WTC11 (cell line): ENCODE measurements around the gene B3GAT1. TPM values are rescaled to one million over a fixed set of nuclear protein-coding genes. Genes with fewer than 3 reads are reported as not detected.

Experiments used
- ATAC-seq: fragments of 200-7000 bp; cut with Tn5 transposase; 2 replicates; pipeline ENCODE4 v1.10.0; 2021; ENCODE audit warnings: mild to moderate bottlenecking, moderate library complexity
- CTCF ChIA-PET: fragments of 300-600 bp; sonication (Branson Sonifier 250); formaldehyde crosslinking; loops from one replicate; lab custom pipeline; 2021; ENCODE audit warnings: antibody characterized with exemption; lab: Charles Lee
- POLR2A ChIA-PET: fragments of 350-600 bp; sonication (Branson Sonifier 250); formaldehyde crosslinking; loops from one replicate; lab custom pipeline; 2021; ENCODE audit warnings: antibody characterized with exemption; lab: Charles Lee
- DNase-seq: peaks from one replicate; pipeline ENCODE4 v3.0.0; 2021; ENCODE audit warnings: low spot score
- H3K27ac Mint-ChIP-seq: 2 replicates; pipeline ENCODE4 v1.8.0; 2021; ENCODE audit warnings: mixed read lengths
- H3K27me3 Mint-ChIP-seq: 2 replicates; pipeline ENCODE4 v1.8.0; 2021; ENCODE audit warnings: low read depth, mild to moderate bottlenecking, moderate library complexity, mixed read lengths
- H3K36me3 Mint-ChIP-seq: 2 replicates; pipeline ENCODE4 v1.8.0; 2021; ENCODE audit warnings: mixed read lengths
- H3K4me1 Mint-ChIP-seq: 2 replicates; pipeline ENCODE4 v1.8.0; 2022; ENCODE audit warnings: mixed read lengths
- H3K4me3 Mint-ChIP-seq: 2 replicates; pipeline ENCODE4 v1.8.0; 2021; ENCODE audit warnings: mild to moderate bottlenecking, moderate library complexity, mixed read lengths
- H3K9me3 Mint-ChIP-seq: 2 replicates; pipeline ENCODE4 v1.8.0; 2021; ENCODE audit warnings: mixed read lengths
- CTCF ChIP-seq: fragments of 200-600 bp; IDR thresholded peaks from 2 replicates; pipeline ENCODE4 v1.8.0; 2022; ENCODE audit warnings: antibody characterized with exemption
- E2F5 ChIP-seq: sonication (generic); formaldehyde crosslinking; IDR thresholded peaks from 2 replicates; pipeline ENCODE4 v1.8.1; 2022; ENCODE audit warnings: mild to moderate bottlenecking, moderate library complexity, missing genetic modification reagents
- EMX1 ChIP-seq: fragments of 250-450 bp; sonication (Bioruptor Pico); IDR thresholded peaks from 2 replicates; pipeline ENCODE4 v1.8.0; 2021; ENCODE audit warnings: mild to moderate bottlenecking
- FOXJ3 ChIP-seq: sonication (generic); formaldehyde crosslinking; IDR thresholded peaks from 2 replicates; pipeline ENCODE4 v1.9.0; 2021; ENCODE audit warnings: missing genetic modification reagents, mild to moderate bottlenecking, borderline replicate concordance
- HMGA2 ChIP-seq: fragments of 250-450 bp; sonication (Bioruptor Pico); IDR thresholded peaks from 2 replicates; pipeline ENCODE4 v1.4.0; 2021; ENCODE audit warnings: mild to moderate bottlenecking, moderate library complexity
- JAZF1 ChIP-seq: fragments of 250-450 bp; sonication (Bioruptor Pico); IDR thresholded peaks from 2 replicates; pipeline ENCODE4 v1.9.0; 2021; ENCODE audit warnings: moderate library complexity, mild to moderate bottlenecking, inconsistent platforms
- NFYB ChIP-seq: sonication (generic); formaldehyde crosslinking; conservative IDR thresholded peaks from 2 replicates; pipeline ENCODE4 v1.8.0; 2022; ENCODE audit warnings: low read depth, missing genetic modification reagents
- NR1H2 ChIP-seq: sonication (generic); formaldehyde crosslinking; IDR thresholded peaks from 2 replicates; pipeline ENCODE4 v1.9.0; 2021; ENCODE audit warnings: mild to moderate bottlenecking, moderate library complexity, missing genetic modification reagents
- SMAD3 ChIP-seq: sonication (generic); formaldehyde crosslinking; IDR thresholded peaks from 2 replicates; pipeline ENCODE4 v1.8.0; 2022; ENCODE audit warnings: missing genetic modification reagents, mild to moderate bottlenecking, borderline replicate concordance
- SMAD4 ChIP-seq: sonication (generic); formaldehyde crosslinking; IDR thresholded peaks from 2 replicates; pipeline ENCODE4 v1.8.0; 2022; ENCODE audit warnings: mild to moderate bottlenecking, missing genetic modification reagents
- STAT6 ChIP-seq: sonication (generic); formaldehyde crosslinking; conservative IDR thresholded peaks from 2 replicates; pipeline ENCODE4 v1.8.1; 2023; ENCODE audit warnings: mild to moderate bottlenecking, low read depth, missing genetic modification reagents, moderate library complexity
- TEAD1 ChIP-seq: sonication (generic); formaldehyde crosslinking; IDR thresholded peaks from 2 replicates; pipeline ENCODE4 v1.8.0; 2022; ENCODE audit warnings: mild to moderate bottlenecking, missing genetic modification reagents
- TP53 ChIP-seq: sonication (generic); formaldehyde crosslinking; IDR thresholded peaks from 2 replicates; pipeline ENCODE4 v1.8.1; 2023; ENCODE audit warnings: mild to moderate bottlenecking, missing genetic modification reagents
- USF1 ChIP-seq: sonication (generic); formaldehyde crosslinking; IDR thresholded peaks from 2 replicates; pipeline ENCODE4 v1.8.0; 2022; ENCODE audit warnings: mild to moderate bottlenecking, missing genetic modification reagents
- ZNF263 ChIP-seq: sonication (generic); formaldehyde crosslinking; IDR thresholded peaks from 2 replicates; pipeline ENCODE4 v1.8.1; 2022; ENCODE audit warnings: low read depth, mild to moderate bottlenecking, moderate library complexity, missing genetic modification reagents
- ZNF416 ChIP-seq: fragments of 250-450 bp; sonication (Bioruptor Pico); IDR thresholded peaks from 2 replicates; pipeline ENCODE4 v1.9.0; 2021; ENCODE audit warnings: mild to moderate bottlenecking, inconsistent platforms
- ZNF425 ChIP-seq: fragments of 250-450 bp; sonication (Bioruptor Pico); conservative IDR thresholded peaks from 2 replicates; pipeline ENCODE4 v1.9.0; 2021; ENCODE audit warnings: mild to moderate bottlenecking
- total RNA-seq: library from RNA; stranded (reverse); gene quantifications from 3 replicates; pipeline ENCODE4 v1.2.3, GENCODE V29; 2021
- TF ChIP-seq, protein P1 (sequence below): sonication (generic); formaldehyde crosslinking; IDR thresholded peaks from 2 replicates; pipeline ENCODE4 v1.8.1; 2023; ENCODE audit warnings: mild to moderate bottlenecking, missing genetic modification reagents, moderate library complexity
- TF ChIP-seq, protein P2 (sequence below): fragments of 250-450 bp; sonication (Bioruptor Pico); IDR thresholded peaks from 2 replicates; pipeline ENCODE4 v2.1.2; 2022; ENCODE audit warnings: mild to moderate bottlenecking, moderate library complexity

Gene B3GAT1
- total RNA-seq, 1 experiment from 2014 or later = 30.0 TPM

- ChIA-PET POLR2A (no interaction called here), CTCF (no interaction called here)
- no peaks in the 10 kb centered on the region; the same call in 1 of the 2 replicates for H3K27me3 Mint-ChIP-seq
- no peak overlapping the region for H3K27ac Mint-ChIP-seq
- no peaks in the 10 kb centered on the region for H3K9me3 Mint-ChIP-seq
- H3K4me3 Mint-ChIP-seq = no peak overlapping the region
- peaks cover 5% of the 10 kb centered on the region; the same call in 1 of the 2 replicates for H3K4me1 Mint-ChIP-seq
- no peak for TF ChIP-seq SMAD4 (CRISPR knock-in tag)
- no peak for TF ChIP-seq NFYB
- no peak for TF ChIP-seq USF1
- no peak for TF ChIP-seq ZNF416
- TF ChIP-seq CTCF = no peak
- TF ChIP-seq JAZF1 (CRISPR knock-in tag) = no peak
- no peak for TF ChIP-seq FOXJ3 (CRISPR knock-in tag)
- no peak for TF ChIP-seq NR1H2 (CRISPR knock-in tag)
- no peak for TF ChIP-seq SMAD3 (CRISPR knock-in tag)
- TF ChIP-seq EMX1 = no peak
- TF ChIP-seq, protein P1, sequence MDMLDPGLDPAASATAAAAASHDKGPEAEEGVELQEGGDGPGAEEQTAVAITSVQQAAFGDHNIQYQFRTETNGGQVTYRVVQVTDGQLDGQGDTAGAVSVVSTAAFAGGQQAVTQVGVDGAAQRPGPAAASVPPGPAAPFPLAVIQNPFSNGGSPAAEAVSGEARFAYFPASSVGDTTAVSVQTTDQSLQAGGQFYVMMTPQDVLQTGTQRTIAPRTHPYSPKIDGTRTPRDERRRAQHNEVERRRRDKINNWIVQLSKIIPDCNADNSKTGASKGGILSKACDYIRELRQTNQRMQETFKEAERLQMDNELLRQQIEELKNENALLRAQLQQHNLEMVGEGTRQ (CRISPR knock-in tag) = no peak
- TF ChIP-seq, protein P2, sequence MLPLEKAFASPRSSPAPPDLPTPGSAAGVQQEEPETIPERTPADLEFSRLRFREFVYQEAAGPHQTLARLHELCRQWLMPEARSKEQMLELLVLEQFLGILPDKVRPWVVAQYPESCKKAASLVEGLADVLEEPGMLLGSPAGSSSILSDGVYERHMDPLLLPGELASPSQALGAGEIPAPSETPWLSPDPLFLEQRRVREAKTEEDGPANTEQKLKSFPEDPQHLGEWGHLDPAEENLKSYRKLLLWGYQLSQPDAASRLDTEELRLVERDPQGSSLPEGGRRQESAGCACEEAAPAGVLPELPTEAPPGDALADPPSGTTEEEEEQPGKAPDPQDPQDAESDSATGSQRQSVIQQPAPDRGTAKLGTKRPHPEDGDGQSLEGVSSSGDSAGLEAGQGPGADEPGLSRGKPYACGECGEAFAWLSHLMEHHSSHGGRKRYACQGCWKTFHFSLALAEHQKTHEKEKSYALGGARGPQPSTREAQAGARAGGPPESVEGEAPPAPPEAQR (CRISPR knock-in tag) = no peak
- no peak for TF ChIP-seq TP53 (CRISPR knock-in tag)
- no peak for TF ChIP-seq ZNF263 (CRISPR knock-in tag)
- TF ChIP-seq ZNF425 (CRISPR knock-in tag) = no peak
- no peak for TF ChIP-seq E2F5 (CRISPR knock-in tag)
- no peak for TF ChIP-seq STAT6 (CRISPR knock-in tag)
- TF ChIP-seq TEAD1 (CRISPR knock-in tag) = no peak
- no peak for TF ChIP-seq HMGA2 (CRISPR knock-in tag)
- no peak for DNase-seq
- ATAC-seq = no peak
- no peaks in the 10 kb centered on the region for H3K36me3 Mint-ChIP-seq
These were observed 41.3 kb downstream of the B3GAT1 start for GRCh38 chr11:134370526-134371435.
